T-cell (primary cell): ENCODE results near the gene CEP44. TPM values are rescaled to one million over a fixed set of nuclear protein-coding genes. Genes with fewer than 3 reads are reported as not detected.
"Not testable (repeated sequence)": the region's sequence is repeated elsewhere in the genome, so short reads cannot be mapped to it uniquely, and the experiment has no call there.

Source experiments
- ATAC-seq, 4 experiments: fragments of 200-7000 bp in 3 of 4; fragments of 150-1000 bp in 1 of 4; cut with Tn5 transposase; replicated peaks in 1 of 4; 1 replicate in 3 of 4; 2 replicates in 1 of 4; pipeline ENCODE4 v1.10.0; 2021; ENCODE audit warnings: moderate library complexity in 3 of 4, mild to moderate bottlenecking in 2 of 4, moderate number of reproducible peaks in 1 of 4
- CTCF ChIA-PET, 2 donors: fragments of 300-600 bp; sonication (Branson Sonifier 250); formaldehyde crosslinking; loops; one replicate each; lab custom pipeline; 2022; ENCODE audit warnings: antibody characterized with exemption in 2 of 2; lab: Charles Lee
- POLR2A ChIA-PET, 2 donors: fragments of 300-600 bp; sonication (Branson Sonifier 250); formaldehyde crosslinking; loops; one replicate each; lab custom pipeline; 2022; ENCODE audit warnings: antibody characterized with exemption in 2 of 2; lab: Charles Lee
- DNase-seq, 35 experiments: peaks; one replicate each; pipeline versions ENCODE4 v3.0.0 to v3.0.0-alpha.2; 2013 to 2023
- H3K27ac ChIP-seq: one replicate; pipeline ENCODE4 v1.5.1; 2013; ENCODE audit warnings: low read length
- H3K27me3 ChIP-seq, 2 experiments: replicated peaks in 1 of 2; 1 replicate in 1 of 2; 2 replicates in 1 of 2; pipeline versions ENCODE4 v1.6.1 to v1.7.0; 2013; ENCODE audit warnings: low read length in 1 of 2, mixed read lengths in 1 of 2; ENCODE audit not compliant: control insufficient read depth in 2 of 2, insufficient read depth in 2 of 2; ENCODE audit errors: extremely low read depth in 1 of 2
- H3K36me3 ChIP-seq, 2 donors: 1 replicate in 1 of 2; 2 replicates in 1 of 2; pipeline versions ENCODE4 v1.6.1 to v1.7.0; 2013; ENCODE audit warnings: low read length in 1 of 2; ENCODE audit not compliant: control insufficient read depth in 2 of 2, insufficient read depth in 1 of 2; ENCODE audit errors: extremely low read depth in 1 of 2
- H3K4me1 ChIP-seq, 2 experiments: 1 replicate in 1 of 2; 2 replicates in 1 of 2; pipeline versions ENCODE4 v1.6.1 to v1.7.0; 2013; ENCODE audit warnings: low read length in 2 of 2, mixed read lengths in 1 of 2; ENCODE audit not compliant: insufficient read depth in 2 of 2, control insufficient read depth in 1 of 2; ENCODE audit errors: extremely low read depth in 1 of 2
- H3K4me3 ChIP-seq, 2 donors: 1 replicate in 1 of 2; 2 replicates in 1 of 2; pipeline versions ENCODE4 v1.5.1 to v1.7.0; 2013; ENCODE audit warnings: mild to moderate bottlenecking in 2 of 2, low read length in 1 of 2, moderate library complexity in 1 of 2; ENCODE audit not compliant: control insufficient read depth in 1 of 2; ENCODE audit errors: extremely low read depth in 1 of 2
- H3K9me3 ChIP-seq: 2 replicates; pipeline ENCODE4 v1.7.0; 2013
- H3K27ac Mint-ChIP-seq, 2 donors: one replicate each; pipeline ENCODE4 v1.8.0; 2020 to 2021; ENCODE audit warnings: mild to moderate bottlenecking in 2 of 2, mixed read lengths in 2 of 2
- H3K27me3 Mint-ChIP-seq, 2 donors: one replicate each; pipeline ENCODE4 v1.8.0; 2021 to 2022; ENCODE audit warnings: mixed read lengths in 2 of 2
- H3K36me3 Mint-ChIP-seq: one replicate; pipeline ENCODE4 v1.8.0; 2021; ENCODE audit warnings: mixed read lengths
- H3K4me1 Mint-ChIP-seq, 3 donors: one replicate each; pipeline ENCODE4 v1.8.0; 2020 to 2022; ENCODE audit warnings: mixed read lengths in 3 of 3, mild to moderate bottlenecking in 1 of 3
- H3K4me3 Mint-ChIP-seq, 3 donors: one replicate each; pipeline ENCODE4 v1.8.0; 2020 to 2022; ENCODE audit warnings: mild to moderate bottlenecking in 3 of 3, mixed read lengths in 3 of 3, moderate library complexity in 3 of 3
- H3K9me3 Mint-ChIP-seq, 3 donors: one replicate each; pipeline ENCODE4 v1.8.0; 2020 to 2022; ENCODE audit warnings: mixed read lengths in 3 of 3
- WGBS: methylation state at CpG from one replicate; pipeline ENCODE4 v1.1.5; 2013; ENCODE audit warnings: missing lambda C conversion rate; ENCODE audit not compliant: insufficient coverage; 5-methylcytosine and 5-hydroxymethylcytosine counted together
- total RNA-seq, 35 experiments: library from RNA in 6 of 35; stranded (reverse) in 6 of 35; fragments of 120-200 nt in 1 of 35; gene quantifications; one replicate each; pipeline versions ENCODE4 v1.2.1 to v1.2.4 and lab custom pipeline; 2013 to 2026

Gene CEP44
- total RNA-seq, 5 donors from 2014 or later (not counting 1 experiment from before 2014, with no cell fraction given): 17.3 to 22.0 (median 18.8) TPM

GRCh38 chr4:174378951-174379350 is 95.2 kb downstream of the CEP44 start:
- H3K27me3 ChIP-seq: no peaks in the 10 kb centered on the region
- no peaks in the 10 kb centered on the region for H3K9me3 ChIP-seq
- H3K36me3 ChIP-seq: no peaks in the 10 kb centered on the region
- Mint-ChIP-seq H3K27ac (no peak overlapping the region), H3K36me3 (no peaks in the 10 kb centered on the region), H3K4me3 (no peak overlapping the region), H3K27me3 (peaks cover 3 to 4% of the 10 kb centered on the region in 2 donors), H3K9me3 (no peaks in the 10 kb centered on the region), H3K4me1 (no peaks in the 10 kb centered on the region)
- no peak overlapping the region for H3K4me3 ChIP-seq
- POLR2A ChIA-PET: no interaction called here
- CTCF ChIA-PET: no interaction called here
- ATAC-seq (no peak), DNase-seq (no peak)
- no peak overlapping the region for H3K27ac ChIP-seq
- WGBS: 76% methylated on average over 2 of the region's 2 CpGs
- no peaks in the 10 kb centered on the region for H3K4me1 ChIP-seq

DNA sequence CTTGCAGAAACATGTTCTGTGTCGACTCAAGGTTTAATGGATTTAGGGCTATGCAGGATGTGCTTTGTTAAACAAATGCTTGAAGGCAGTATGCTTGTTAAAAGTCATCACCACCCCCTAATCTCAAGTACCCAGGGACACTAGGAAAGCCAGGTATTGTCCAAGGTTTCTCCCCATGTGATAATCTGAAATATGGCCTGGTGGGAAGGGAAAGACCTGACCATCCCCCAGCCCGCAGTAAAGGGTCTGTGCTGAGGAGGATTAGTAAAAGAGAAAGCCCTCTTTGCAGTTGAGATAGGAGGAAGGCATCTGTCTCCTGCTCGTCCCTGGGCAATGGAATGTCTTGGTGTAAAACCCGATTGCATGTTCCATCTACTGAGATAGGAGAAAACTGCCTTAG is 96.5 kb downstream of the CEP44 start:
- H3K9me3 Mint-ChIP-seq, H3K36me3 ChIP-seq, ATAC-seq, H3K4me3 ChIP-seq, H3K27ac Mint-ChIP-seq, DNase-seq, CTCF ChIA-PET, H3K27ac ChIP-seq, H3K27me3 ChIP-seq, POLR2A ChIA-PET, H3K4me3 Mint-ChIP-seq, H3K27me3 Mint-ChIP-seq, H3K4me1 ChIP-seq, H3K4me1 Mint-ChIP-seq, H3K36me3 Mint-ChIP-seq, H3K9me3 ChIP-seq: not testable (repeated sequence)
- WGBS: 63% methylated on average over 1 of the region's 4 CpGs

- Mint-ChIP-seq H3K27ac (no peak overlapping the region), H3K36me3 (no peaks in the 10 kb centered on the region), H3K4me3 (no peak overlapping the region), H3K9me3 (no peaks in the 10 kb centered on the region), H3K4me1 (no peaks in the 10 kb centered on the region), H3K27me3 (peaks cover 3 to 4% of the 10 kb centered on the region in 2 donors)
- Histone ChIP-seq H3K27me3 (no peaks in the 10 kb centered on the region), H3K9me3 (no peaks in the 10 kb centered on the region), H3K27ac (no peak overlapping the region), H3K4me1 (no peaks in the 10 kb centered on the region), H3K4me3 (no peak overlapping the region), H3K36me3 (no peaks in the 10 kb centered on the region)
- DNase-seq: no peak
- ChIA-PET CTCF (no interaction called here), POLR2A (no interaction called here)
- 86% methylated on average over 7 of the region's 9 CpGs for WGBS
- ATAC-seq: no peak
These were observed 97.2 kb downstream of the CEP44 start for GRCh38 chr4:174380699-174381439.

DNA sequence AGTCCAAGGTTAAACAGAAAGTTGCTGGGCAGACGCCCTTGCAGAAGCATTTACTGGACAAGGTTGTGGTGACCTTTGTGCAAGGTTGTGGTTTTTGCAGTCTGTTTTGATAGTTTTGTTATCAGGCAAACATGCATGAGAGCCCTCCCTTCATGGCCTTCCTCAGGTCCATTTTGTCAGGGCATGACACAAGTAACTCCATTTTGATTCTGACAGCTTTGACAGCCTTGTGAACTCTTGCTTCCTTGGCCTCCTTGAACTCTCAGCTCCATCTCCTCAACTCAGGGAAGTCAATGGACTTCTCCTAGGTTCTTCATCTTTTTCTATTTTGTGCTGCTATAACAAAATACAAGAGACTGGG is 97.7 kb downstream of the CEP44 start:
- no CpG with 5 or more reads among the region's 1 CpG for WGBS
- no peak for ATAC-seq
- H3K27me3 ChIP-seq: no peaks in the 10 kb centered on the region
- no peak overlapping the region for H3K27ac ChIP-seq
- no peaks in the 10 kb centered on the region for H3K36me3 Mint-ChIP-seq
- no peaks in the 10 kb centered on the region for H3K9me3 ChIP-seq
- H3K4me1 ChIP-seq: no peaks in the 10 kb centered on the region
- no peaks in the 10 kb centered on the region for H3K9me3 Mint-ChIP-seq
- H3K36me3 ChIP-seq: no peaks in the 10 kb centered on the region
- H3K4me3 ChIP-seq: no peak overlapping the region
- H3K27ac Mint-ChIP-seq: no peak overlapping the region
- POLR2A ChIA-PET: interaction anchor here in 1 of 2 donors (0.7 kb wide), 1 partner anchor 216 kb away, joined by 3 read pairs; no protein-coding TSS in a partner anchor
- peaks cover 3 to 4% of the 10 kb centered on the region in 2 donors for H3K27me3 Mint-ChIP-seq
- H3K4me1 Mint-ChIP-seq: no peaks in the 10 kb centered on the region
- no peak for DNase-seq
- H3K4me3 Mint-ChIP-seq: no peak overlapping the region
- CTCF ChIA-PET: no interaction called here

Other genes starting within 250 kb of the CEP44 start
- 10 to 100 TPM; 16.0 to 27.3 (median 21.8) TPM for gene FBXO8, start 244 bp upstream of the CEP44 start, total RNA-seq
- gene HPGD, start 238.6 kb downstream of the CEP44 start, total RNA-seq: 10 to 100 TPM in 1 of 5 donors, 1 to 10 TPM in 4; 3.5 to 14.6 (median 7.8) TPM